CD4-positive, alpha-beta T cell (primary cell): ENCODE results near the gene WDR82. TPM values are rescaled to one million over a fixed set of nuclear protein-coding genes. Genes with fewer than 3 reads are reported as not detected.
"Not testable (repeated sequence)": the region's sequence is repeated elsewhere in the genome, so short reads cannot be mapped to it uniquely, and the experiment has no call there.

ENCODE experiments used
- ATAC-seq: fragments of 200-7000 bp; cut with Tn5 transposase; one replicate; pipeline ENCODE4 v1.10.0; 2022; ENCODE audit warnings: mild to moderate bottlenecking; ENCODE audit not compliant: poor library complexity
- CTCF ChIA-PET: fragments of 350-600 bp; sonication (Branson Sonifier 250); formaldehyde crosslinking; loops from one replicate; lab custom pipeline; 2021; ENCODE audit warnings: antibody characterized with exemption, inconsistent platforms; lab: Charles Lee
- POLR2A ChIA-PET: fragments of 350-600 bp; sonication (Branson Sonifier 250); formaldehyde crosslinking; loops from one replicate; lab custom pipeline; 2021; ENCODE audit warnings: antibody characterized with exemption, inconsistent platforms; lab: Charles Lee
- DNase-seq, 14 experiments: peaks; one replicate each; pipeline ENCODE4 v3.0.0-alpha.2; 2013 to 2020; ENCODE audit warnings: mixed read lengths in 2 of 14
- H3K27ac ChIP-seq, 2 donors: one replicate each; pipeline versions ENCODE4 v1.5.1 to v1.7.0; 2013; ENCODE audit warnings: low read length in 2 of 2, low read depth in 1 of 2, mild to moderate bottlenecking in 1 of 2
- H3K27me3 ChIP-seq, 2 experiments: 1 replicate in 1 of 2; 2 replicates in 1 of 2; pipeline versions ENCODE4 v1.6.1 to v1.7.0; 2013; ENCODE audit warnings: low read length in 2 of 2, control low read depth in 1 of 2, mild to moderate bottlenecking in 1 of 2, moderate library complexity in 1 of 2; ENCODE audit not compliant: insufficient read depth in 2 of 2, control insufficient read depth in 1 of 2
- H3K36me3 ChIP-seq: one replicate; pipeline ENCODE4 v1.6.1; 2013; ENCODE audit warnings: low read length, control low read depth; ENCODE audit not compliant: insufficient read depth
- H3K4me1 ChIP-seq: one replicate; pipeline ENCODE4 v1.6.1; 2013; ENCODE audit warnings: low read length, control low read depth; ENCODE audit not compliant: insufficient read depth
- H3K4me3 ChIP-seq: one replicate; pipeline ENCODE4 v1.5.1; 2013; ENCODE audit warnings: mild to moderate bottlenecking, low read length, moderate library complexity
- H3K9me3 ChIP-seq, 2 experiments: 1 replicate in 1 of 2; 2 replicates in 1 of 2; pipeline versions ENCODE4 v1.6.1 to v1.7.0; 2013; ENCODE audit warnings: low read length in 2 of 2, mild to moderate bottlenecking in 2 of 2, control low read depth in 1 of 2, moderate library complexity in 1 of 2; ENCODE audit not compliant: control insufficient read depth in 1 of 2, insufficient read depth in 1 of 2
- H3K27ac Mint-ChIP-seq: one replicate; pipeline ENCODE4 v1.8.0; 2020; ENCODE audit warnings: mixed read lengths
- H3K27me3 Mint-ChIP-seq: one replicate; pipeline ENCODE4 v1.8.0; 2021; ENCODE audit warnings: mixed read lengths
- H3K36me3 Mint-ChIP-seq: one replicate; pipeline ENCODE4 v1.8.0; 2021; ENCODE audit warnings: low read depth, mixed read lengths
- H3K4me1 Mint-ChIP-seq: one replicate; pipeline ENCODE4 v1.8.0; 2021; ENCODE audit warnings: low read depth, mixed read lengths
- H3K4me3 Mint-ChIP-seq: one replicate; pipeline ENCODE4 v1.8.0; 2020; ENCODE audit warnings: mild to moderate bottlenecking, mixed read lengths
- H3K9me3 Mint-ChIP-seq: one replicate; pipeline ENCODE4 v1.8.0; 2020; ENCODE audit warnings: mixed read lengths
- CTCF ChIP-seq: fragments of 200-600 bp; IDR thresholded peaks from one replicate; pipeline ENCODE4 v1.8.0; 2022; ENCODE audit warnings: antibody characterized with exemption, mild to moderate bottlenecking
- intact Hi-C, 2 experiments: fragments of 100-400 bp; cut with DNase I in 1 of 2; cut with micrococcal nuclease in 1 of 2; formaldehyde crosslinking; loops; one replicate each; pipeline versions ENCODE4 v1.15.1 to v1.9.0; 2023 to 2025; cut with DNase I, micrococcal nuclease
- total RNA-seq, 174 experiments: library from RNA in 2 of 174; stranded (reverse) in 2 of 174; gene quantifications; one replicate each; pipeline ENCODE4 v1.2.3 and lab custom pipeline; 2021 to 2026

Gene WDR82
- total RNA-seq, 2 experiments from 2014 or later = 114 TPM

- Histone ChIP-seq H3K4me3 (peak overlapping the region; percentile 98), H3K27ac (peak overlapping the region; percentile 87 to 92), H3K4me1 (peaks cover 62% of the 10 kb centered on the region), H3K27me3 (no peaks in the 10 kb centered on the region), H3K36me3 (peaks cover 4% of the 10 kb centered on the region), H3K9me3 (no peaks in the 10 kb centered on the region)
- Mint-ChIP-seq H3K4me3 (peak overlapping the region; percentile 88), H3K27ac (peak overlapping the region; percentile 92), H3K4me1 (peaks cover 69% of the 10 kb centered on the region), H3K27me3 (no peaks in the 10 kb centered on the region), H3K9me3 (no peaks in the 10 kb centered on the region), H3K36me3 (peaks cover 34% of the 10 kb centered on the region)
- ChIA-PET CTCF (interaction anchor here (0.6 to 8.3 kb wide), 15 partner anchors 9 to 284 kb away, joined by 3 to 62 read pairs (median 7); partner anchors contain the start of genes GLYCTK and TWF2), POLR2A (interaction anchor here (0.6 to 11.9 kb wide), 13 partner anchors 8 to 1929 kb away, joined by 3 to 538 read pairs (median 7); partner anchors contain the start of genes CYB561D2, GLYCTK, NISCH and NPRL2)
- intact Hi-C loops = loop anchor here in 1 of 2 experiments (10.0 kb wide), 1 partner anchor 55 kb away; no protein-coding TSS in a partner anchor
- peak in 3 of 14 experiments; percentile 46 to 54 (median 48) for DNase-seq
- ATAC-seq = no peak
- TF ChIP-seq CTCF = no peak
Measured at GRCh38 chr3:52279596-52279995, 1.1 kb upstream of the WDR82 start.

GRCh38 chr3:52277972-52278509 is 408 bp downstream of the WDR82 start:
- intact Hi-C loops = loop anchor here (1.0 to 10.0 kb wide), 4 partner anchors 10 to 57 kb away; partner anchors contain the start of gene TWF2 (in 2 of the 2)
- TF ChIP-seq CTCF = peak; percentile 38
- Histone ChIP-seq H3K36me3 (peaks cover 12% of the 10 kb centered on the region), H3K9me3 (no peaks in the 10 kb centered on the region), H3K27ac (peak overlapping the region; percentile 92 to 94), H3K4me3 (peak overlapping the region; percentile 98), H3K27me3 (no peaks in the 10 kb centered on the region), H3K4me1 (peaks cover 60% of the 10 kb centered on the region)
- Mint-ChIP-seq H3K27ac (peak overlapping the region; percentile 92), H3K4me1 (peaks cover 74% of the 10 kb centered on the region), H3K36me3 (peaks cover 50% of the 10 kb centered on the region), H3K4me3 (peak overlapping the region; percentile 98), H3K27me3 (no peaks in the 10 kb centered on the region), H3K9me3 (no peaks in the 10 kb centered on the region)
- ChIA-PET POLR2A (interaction anchor here (1.0 to 11.9 kb wide), 15 partner anchors 10 to 222 kb away, joined by 3 to 538 read pairs (median 15); partner anchors contain the start of genes DUSP7, GLYCTK, POC1A and PPM1M), CTCF (interaction anchor here (1.0 to 8.3 kb wide), 15 partner anchors 7 to 61 kb away, joined by 3 to 62 read pairs (median 7); partner anchors contain the start of genes GLYCTK and TWF2)
- DNase-seq = peak in 9 of 14 experiments; percentile 40 to 82 (median 52)
- ATAC-seq = peak; percentile 43

GRCh38 chr3:52277071-52277964 is 1.1 kb downstream of the WDR82 start:
- no peaks in the 10 kb centered on the region for H3K9me3 Mint-ChIP-seq
- peaks cover 17% of the 10 kb centered on the region for H3K36me3 ChIP-seq
- H3K27me3 ChIP-seq = no peaks in the 10 kb centered on the region
- DNase-seq (peak; percentile 45 to 84 (median 62)), ATAC-seq (peak; percentile 13)
- H3K4me3 ChIP-seq = peak overlapping the region; percentile 98
- ChIA-PET POLR2A (interaction anchor here (0.6 to 11.9 kb wide), 14 partner anchors 7 to 221 kb away, joined by 3 to 538 read pairs (median 15); partner anchors contain the start of genes DUSP7, GLYCTK, POC1A and PPM1M), CTCF (interaction anchor here (0.7 to 8.3 kb wide), 9 partner anchors 11 to 62 kb away, joined by 3 to 62 read pairs (median 16); partner anchors contain the start of gene GLYCTK)
- H3K4me1 ChIP-seq = peaks cover 58% of the 10 kb centered on the region
- peaks cover 56% of the 10 kb centered on the region for H3K36me3 Mint-ChIP-seq
- H3K27me3 Mint-ChIP-seq = no peaks in the 10 kb centered on the region
- peak overlapping the region; percentile 92 to 94 for H3K27ac ChIP-seq
- H3K9me3 ChIP-seq = no peaks in the 10 kb centered on the region
- peak overlapping the region; percentile 92 for H3K27ac Mint-ChIP-seq
- intact Hi-C loops = loop anchor here (1.0 to 10.0 kb wide), 2 partner anchors 38 to 57 kb away; partner anchors contain the start of gene TWF2 (in 1 of the 2)
- peak overlapping the region; percentile 89 for H3K4me3 Mint-ChIP-seq
- peaks cover 74% of the 10 kb centered on the region for H3K4me1 Mint-ChIP-seq
- no peak for TF ChIP-seq CTCF

- H3K27me3 Mint-ChIP-seq, H3K9me3 ChIP-seq, ATAC-seq, CTCF ChIA-PET, H3K9me3 Mint-ChIP-seq, H3K27me3 ChIP-seq, DNase-seq: not testable (repeated sequence)
- H3K36me3 ChIP-seq = peaks cover 31% of the 10 kb centered on the region
- peaks cover 80% of the 10 kb centered on the region for H3K36me3 Mint-ChIP-seq
- peaks cover 79% of the 10 kb centered on the region for H3K4me1 Mint-ChIP-seq
- H3K4me1 ChIP-seq = peaks cover 55% of the 10 kb centered on the region
- intact Hi-C loops = loop anchor here in 1 of 2 experiments (10.0 kb wide), 1 partner anchor 60 kb away; no protein-coding TSS in a partner anchor
- POLR2A ChIA-PET = interaction anchor here (0.6 to 11.9 kb wide), 3 partner anchors 12 to 45 kb away, joined by 3 to 538 read pairs (median 3); partner anchors contain the start of gene PPM1M
- peak overlapping the region; percentile 58 to 70 for H3K27ac ChIP-seq
- H3K27ac Mint-ChIP-seq = peak overlapping the region; percentile 92
- peak overlapping the region; percentile 89 for H3K4me3 Mint-ChIP-seq
- H3K4me3 ChIP-seq = peak overlapping the region; percentile 98
Measured at GRCh38 chr3:52274781-52275180, 3.7 kb downstream of the WDR82 start.
